Esophagus squamous epithelium (tissue), 4 donors: Measurements from ENCODE around the gene LGALS1.
"Not testable (repeated sequence)": the region's sequence is repeated elsewhere in the genome, so short reads cannot be mapped to it uniquely, and the experiment has no call there.

Experiments used
- POLR2A ChIP-seq, 4 donors: fragments of 450-650 bp; IDR thresholded peaks; one replicate each; pipeline ENCODE4 v1.6.1; 2017; ENCODE audit warnings: antibody characterized with exemption in 4 of 4, mild to moderate bottlenecking in 4 of 4, moderate library complexity in 3 of 4
- TF ChIP-seq, protein P1 (sequence below), 6 experiments: fragments of 450-650 bp in 4 of 6; fragments of 200-600 bp in 2 of 6; sonication (generic) in 2 of 6; IDR thresholded peaks; one replicate each; pipeline ENCODE4 v1.5.1; 2016 to 2019; ENCODE audit warnings: antibody characterized with exemption in 6 of 6, mild to moderate bottlenecking in 4 of 6, moderate library complexity in 4 of 6

- TF ChIP-seq POLR2A (IDR thresholded peaks at IDR 0.05) = not testable (repeated sequence)
- TF ChIP-seq, protein P1, sequence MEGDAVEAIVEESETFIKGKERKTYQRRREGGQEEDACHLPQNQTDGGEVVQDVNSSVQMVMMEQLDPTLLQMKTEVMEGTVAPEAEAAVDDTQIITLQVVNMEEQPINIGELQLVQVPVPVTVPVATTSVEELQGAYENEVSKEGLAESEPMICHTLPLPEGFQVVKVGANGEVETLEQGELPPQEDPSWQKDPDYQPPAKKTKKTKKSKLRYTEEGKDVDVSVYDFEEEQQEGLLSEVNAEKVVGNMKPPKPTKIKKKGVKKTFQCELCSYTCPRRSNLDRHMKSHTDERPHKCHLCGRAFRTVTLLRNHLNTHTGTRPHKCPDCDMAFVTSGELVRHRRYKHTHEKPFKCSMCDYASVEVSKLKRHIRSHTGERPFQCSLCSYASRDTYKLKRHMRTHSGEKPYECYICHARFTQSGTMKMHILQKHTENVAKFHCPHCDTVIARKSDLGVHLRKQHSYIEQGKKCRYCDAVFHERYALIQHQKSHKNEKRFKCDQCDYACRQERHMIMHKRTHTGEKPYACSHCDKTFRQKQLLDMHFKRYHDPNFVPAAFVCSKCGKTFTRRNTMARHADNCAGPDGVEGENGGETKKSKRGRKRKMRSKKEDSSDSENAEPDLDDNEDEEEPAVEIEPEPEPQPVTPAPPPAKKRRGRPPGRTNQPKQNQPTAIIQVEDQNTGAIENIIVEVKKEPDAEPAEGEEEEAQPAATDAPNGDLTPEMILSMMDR (IDR thresholded peaks at IDR 0.05) = not testable (repeated sequence)
Observed at GRCh38 chr22:37696260-37696656, 20.8 kb downstream of the LGALS1 start.
